HL-60/S4 treated with retinoic acid at 250 ng/mL for 4 days and 3 days (cell line): ENCODE measurements around the gene DPP8.
"Not testable (repeated sequence)": the region's sequence is repeated elsewhere in the genome, so short reads cannot be mapped to it uniquely, and the experiment has no call there.

ENCODE experiments used
- in situ Hi-C: fragments of 300-500 bp; cut with MboI; formaldehyde crosslinking; loops from 2 replicates; pipeline ENCODE4 v1.7.0; 2022; ENCODE audit warnings: low sequenced_read_pairs

Gene DPP8

DNA sequence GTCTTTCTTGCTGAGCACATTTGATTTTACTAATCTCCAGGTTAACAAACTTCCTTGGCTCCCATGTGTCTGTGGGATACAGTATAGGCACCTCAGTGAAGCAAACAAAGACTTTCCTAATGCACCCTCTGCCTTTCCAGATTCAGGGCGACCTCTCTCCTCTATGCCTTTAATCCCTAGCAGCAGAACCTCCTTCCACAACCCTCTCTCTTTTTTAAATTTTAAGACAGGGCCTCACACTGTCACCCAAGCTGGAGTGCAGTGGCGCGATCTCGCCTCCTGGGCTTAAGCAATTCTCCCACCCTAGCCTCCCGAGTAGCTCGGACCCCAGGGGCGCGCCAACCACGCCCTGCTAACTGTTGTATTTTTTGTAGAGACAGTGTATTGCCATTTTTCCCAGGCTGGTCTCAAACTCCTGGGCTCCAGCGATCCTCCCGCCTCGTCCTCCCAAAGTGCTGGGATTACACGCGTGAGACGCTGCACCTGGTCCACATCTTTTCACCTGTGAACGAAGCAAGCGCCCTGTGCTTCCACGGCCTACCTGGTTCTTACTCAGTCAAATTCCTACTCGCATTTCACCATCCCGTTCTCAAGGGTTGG, 11.1 kb upstream of the DPP8 start:
- in situ Hi-C loops = no loop called here

DNA sequence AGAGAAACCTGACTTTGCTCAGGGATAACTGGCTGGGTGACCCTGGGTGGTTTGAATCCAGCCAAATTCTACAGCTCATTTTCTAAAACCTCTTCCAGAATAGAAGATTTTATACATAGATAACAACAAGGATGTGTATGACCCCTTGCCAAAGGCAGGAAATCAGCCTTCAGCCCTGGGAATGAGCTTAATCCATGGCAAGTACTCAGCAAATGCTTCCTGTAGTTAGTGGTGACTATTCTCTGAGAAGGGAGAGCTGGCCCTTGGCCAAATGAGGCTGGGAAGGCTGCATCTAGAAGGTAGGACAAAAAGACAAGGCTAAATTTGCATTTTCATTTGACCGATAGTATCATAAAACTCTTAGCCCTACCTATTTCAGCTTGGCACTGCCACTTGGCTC, 8.1 kb upstream of the DPP8 start:
- in situ Hi-C loops = no loop called here

DNA sequence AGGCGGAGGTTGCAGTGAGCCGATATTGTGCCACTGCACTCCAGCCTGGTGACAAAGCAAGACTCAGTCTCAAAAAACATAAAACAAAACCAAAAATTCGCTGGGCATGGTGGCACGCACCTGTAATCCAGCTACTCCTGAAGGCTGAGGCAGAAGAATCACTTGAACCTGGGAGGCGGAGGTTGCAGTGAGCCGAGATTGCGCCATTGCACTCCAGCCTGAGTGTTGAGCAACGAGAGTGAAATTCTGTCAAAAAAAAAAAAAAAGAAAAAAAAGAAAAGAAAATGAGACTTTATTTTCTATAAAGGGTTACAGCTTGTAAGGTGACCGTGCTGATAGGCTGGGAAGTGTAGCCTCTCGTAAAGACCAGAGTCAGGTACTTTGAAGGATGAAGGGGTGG, 6.7 kb upstream of the DPP8 start:
- in situ Hi-C loops = no loop called here

DNA sequence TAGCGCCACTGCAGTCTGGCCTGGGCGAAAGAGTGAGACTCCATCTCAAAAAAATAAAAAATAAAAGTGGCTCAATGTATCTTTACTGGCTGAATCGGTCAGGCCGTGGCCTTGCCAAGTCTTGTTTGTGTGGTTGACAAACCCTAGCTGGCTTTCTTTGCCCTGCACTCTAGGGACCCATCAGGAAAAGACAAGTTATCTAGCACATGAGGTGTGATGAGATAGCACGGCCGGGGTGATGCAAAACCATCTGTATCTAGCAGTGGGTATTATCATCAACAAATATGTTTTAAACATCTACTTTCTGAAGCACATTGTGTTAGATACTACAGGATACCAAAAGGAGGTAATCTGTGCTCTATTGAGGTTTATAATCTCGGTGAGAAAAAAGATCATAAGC, 3.9 kb upstream of the DPP8 start:
- in situ Hi-C loops = no loop called here

DNA sequence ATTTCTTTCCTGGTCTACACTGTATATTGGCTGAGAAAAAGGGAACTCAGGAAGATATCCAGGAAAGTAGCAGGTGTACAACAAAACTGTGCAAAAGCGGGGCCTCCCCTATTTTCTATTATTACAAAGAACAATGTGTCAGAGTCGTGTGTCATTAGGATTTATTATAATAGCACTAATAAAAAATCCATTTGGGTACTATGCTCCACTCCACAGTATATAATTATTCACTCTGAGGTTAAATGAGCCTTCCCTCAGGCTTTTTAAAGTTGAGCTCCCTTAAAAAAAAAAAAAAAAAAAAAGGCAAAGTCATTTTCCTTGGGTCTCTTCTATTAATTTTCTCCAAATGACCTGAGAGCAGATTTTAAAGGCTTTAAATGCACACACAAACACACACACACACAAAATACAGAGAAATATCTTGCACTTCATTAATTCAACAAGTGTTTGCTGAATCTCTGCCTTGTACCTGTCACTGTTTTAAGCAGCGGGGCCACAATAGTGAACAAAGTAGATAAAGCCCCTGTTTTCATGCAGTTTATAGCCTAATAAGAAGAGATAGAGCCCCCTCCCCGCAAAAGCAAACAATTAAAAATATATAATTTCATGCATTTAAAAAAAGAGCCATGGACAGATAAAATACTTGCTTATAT, 1.3 kb upstream of the DPP8 start:
- in situ Hi-C loops = no loop called here

DNA sequence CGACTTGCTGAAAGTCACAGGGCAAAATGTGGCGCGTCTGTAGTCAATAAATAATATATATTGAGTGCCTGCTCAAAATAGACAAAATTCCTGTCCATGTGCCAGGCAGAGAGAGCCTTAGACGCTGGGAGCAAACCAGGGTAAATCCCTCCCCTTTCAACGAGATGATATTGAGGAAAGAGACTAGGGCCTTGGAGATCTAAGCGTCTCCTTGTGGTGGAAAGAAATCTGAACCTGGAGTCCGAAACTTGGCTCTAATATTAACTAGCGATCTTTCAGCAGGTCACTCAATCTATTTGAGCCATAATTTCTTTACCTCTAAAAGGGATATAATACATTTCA, 348 bp upstream of the DPP8 start:
- in situ Hi-C loops = no loop called here

DNA sequence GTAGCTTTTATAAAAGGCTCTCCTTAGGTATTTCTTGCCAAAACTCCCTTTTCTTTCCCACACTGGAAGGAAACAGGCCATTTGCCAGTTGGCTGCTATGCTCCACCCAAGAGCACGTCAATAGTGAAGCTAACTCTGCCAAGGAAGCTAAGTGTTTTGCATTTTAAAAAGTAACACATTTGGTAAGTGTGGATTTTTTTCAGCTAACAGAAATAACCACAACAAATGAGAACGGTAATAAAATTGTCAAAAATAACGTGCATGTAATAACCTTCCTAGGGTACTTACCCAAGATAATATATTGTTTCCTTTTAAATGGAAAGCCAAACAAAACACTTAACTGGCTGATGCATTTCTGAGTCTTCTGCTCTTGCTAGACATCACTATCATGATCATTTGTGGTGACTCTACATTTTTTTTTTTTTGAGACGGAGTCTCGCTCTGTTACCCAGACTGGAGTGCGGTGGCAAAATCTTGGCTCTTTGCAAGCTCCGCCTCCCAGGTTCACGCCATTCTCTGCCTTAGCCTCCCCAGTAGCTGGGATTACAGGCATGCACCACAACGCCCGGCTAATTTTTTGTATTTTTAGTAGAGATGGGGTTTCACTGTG, 4.6 kb downstream of the DPP8 start:
- in situ Hi-C loops = no loop called here

DNA sequence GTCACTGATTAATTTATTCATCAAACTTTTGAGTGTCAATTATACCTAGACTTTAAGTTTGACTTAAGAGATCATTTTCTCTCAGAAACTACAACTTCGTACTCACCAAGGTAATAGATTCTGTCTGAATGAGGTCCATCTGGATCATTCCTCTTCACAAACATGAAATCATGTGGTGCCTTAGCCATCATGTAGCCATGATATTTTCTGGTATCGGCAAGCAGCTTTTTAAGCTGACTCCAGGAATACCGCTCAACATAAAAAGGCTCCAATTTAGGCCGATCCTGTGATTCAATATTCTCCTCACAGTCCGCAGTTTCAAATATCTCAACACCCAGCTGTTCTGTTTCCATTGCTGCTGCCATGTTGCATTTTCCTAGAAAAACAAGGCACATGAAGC, 5.3 kb downstream of the DPP8 start:
- in situ Hi-C loops = no loop called here

DNA sequence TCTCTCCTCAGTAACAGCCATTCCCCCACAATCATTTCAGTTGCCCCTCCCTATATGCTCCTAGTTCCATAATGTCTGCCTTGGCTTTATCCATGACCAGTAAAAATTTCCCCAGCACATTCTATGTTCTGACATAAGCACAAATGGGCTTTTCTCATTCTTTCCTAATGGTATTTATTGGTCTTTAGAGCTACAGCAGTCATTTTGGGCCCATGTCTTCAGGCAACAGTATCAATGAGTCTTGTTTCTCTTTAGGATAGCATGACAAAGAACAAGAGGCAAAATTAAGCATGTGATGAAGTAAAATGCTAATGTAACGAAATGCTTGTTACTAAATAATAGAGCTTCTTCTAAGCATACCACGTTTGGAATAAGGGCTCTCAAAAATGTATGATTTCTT, 8.2 kb downstream of the DPP8 start:
- in situ Hi-C loops = no loop called here

DNA sequence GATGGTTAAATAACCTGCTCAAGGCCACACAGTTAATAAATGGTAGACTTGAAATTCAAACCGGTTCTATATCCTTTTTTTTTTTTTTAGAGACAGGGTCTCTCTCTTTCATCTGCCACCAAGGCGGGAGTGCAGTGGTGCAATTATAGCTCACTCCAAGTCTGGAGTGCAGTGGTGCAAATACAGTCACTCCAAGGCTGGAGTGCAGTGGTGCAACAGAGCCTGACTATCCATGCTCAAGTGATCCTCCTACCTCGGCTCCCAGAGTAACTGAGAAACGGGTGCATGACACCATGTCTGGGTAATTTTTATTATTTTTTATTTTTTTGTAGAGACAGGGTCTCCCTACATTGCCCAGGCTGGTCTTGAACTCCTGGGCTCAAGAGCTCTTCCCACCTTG, 23.4 kb downstream of the DPP8 start:
- in situ Hi-C loops = no loop called here

DNA sequence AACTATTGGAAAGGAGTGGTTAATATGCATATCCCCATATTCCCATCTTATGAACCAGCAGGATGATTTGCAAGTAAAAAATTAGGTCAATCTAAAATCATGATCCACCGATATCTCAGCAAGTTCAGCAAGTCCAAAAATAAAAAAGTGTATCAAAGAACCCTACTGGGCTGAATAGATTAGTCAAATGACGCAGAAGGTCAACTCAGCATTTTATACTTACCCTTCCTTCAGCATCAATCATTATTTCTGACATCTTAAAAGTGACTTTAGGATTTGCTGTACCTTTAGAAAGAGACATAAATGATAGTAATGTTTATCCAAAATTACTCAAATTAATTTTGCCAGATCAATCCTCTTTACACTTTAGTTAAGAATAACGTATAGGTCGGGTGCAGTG, 32.6 kb downstream of the DPP8 start:
- in situ Hi-C loops = no loop called here

DNA sequence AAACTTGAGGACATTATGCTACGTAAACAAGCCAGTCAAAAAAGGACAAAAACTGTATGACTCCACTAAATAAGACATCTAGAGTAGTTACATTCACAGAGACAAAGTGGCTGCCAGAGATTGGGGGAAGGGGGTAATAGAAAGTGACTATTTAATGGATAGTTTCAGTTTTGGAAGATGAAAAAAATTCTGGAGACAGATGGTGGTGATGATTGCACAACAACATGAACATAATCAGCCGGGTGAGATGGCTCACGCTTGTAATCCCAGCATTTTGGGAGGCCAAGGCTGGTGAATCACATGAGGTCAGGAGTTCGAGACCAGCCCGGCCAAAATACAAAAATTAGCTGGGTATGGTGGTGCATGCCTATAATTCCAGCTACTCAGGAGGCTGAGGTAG, 40.6 kb downstream of the DPP8 start:
- in situ Hi-C loops = no loop called here

DNA sequence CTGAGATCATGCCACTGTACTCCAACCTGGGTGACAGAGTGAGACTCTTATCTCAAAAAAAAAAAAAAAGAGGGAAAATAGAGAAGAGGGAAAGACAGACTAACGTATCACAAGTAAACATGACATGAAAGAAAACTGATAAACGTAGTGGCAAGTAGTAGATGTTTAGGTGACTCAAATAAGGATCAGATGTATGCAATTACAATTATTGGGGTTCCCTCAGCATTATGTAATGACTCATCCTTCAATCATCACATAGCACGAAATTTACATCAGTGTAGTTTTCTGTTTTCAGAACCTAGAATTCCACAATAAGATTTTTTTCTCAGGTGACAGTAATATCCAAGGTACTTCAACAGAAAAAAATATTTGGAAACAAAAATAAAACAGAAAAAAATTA, 46.6 kb downstream of the DPP8 start:
- in situ Hi-C loops = no loop called here

DNA sequence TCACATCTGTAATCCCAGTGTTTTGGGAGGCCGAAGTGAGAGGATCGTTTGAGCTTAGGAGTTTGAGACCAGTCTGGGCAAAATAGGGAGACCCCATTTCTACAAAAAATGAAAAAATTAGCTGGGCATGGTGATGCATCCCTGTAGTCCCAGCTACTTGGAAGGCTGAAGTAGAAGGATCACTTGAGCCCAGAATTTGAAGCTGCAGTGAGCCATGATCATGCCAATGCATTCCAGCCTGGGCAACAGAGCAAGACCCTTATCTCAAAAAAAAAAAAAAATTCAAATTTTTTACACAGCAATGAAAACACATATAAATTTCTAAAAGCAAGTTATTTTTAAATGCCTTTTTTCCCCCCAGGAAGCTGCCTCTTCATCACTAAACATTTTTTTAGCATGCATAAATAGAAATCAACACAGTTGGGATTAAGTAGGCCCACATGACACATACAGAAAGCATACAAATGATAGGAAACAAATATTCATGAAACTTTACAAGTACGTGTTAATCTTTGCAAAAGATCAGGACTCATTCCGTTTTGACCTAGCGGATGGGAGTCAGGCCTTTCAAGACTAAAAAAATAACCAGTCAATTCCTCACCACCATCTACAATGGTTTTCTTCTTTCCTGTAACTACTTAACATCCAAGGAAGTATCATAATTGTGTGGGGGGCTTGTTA, 49.1 kb downstream of the DPP8 start:
- in situ Hi-C loops = no loop called here

DNA sequence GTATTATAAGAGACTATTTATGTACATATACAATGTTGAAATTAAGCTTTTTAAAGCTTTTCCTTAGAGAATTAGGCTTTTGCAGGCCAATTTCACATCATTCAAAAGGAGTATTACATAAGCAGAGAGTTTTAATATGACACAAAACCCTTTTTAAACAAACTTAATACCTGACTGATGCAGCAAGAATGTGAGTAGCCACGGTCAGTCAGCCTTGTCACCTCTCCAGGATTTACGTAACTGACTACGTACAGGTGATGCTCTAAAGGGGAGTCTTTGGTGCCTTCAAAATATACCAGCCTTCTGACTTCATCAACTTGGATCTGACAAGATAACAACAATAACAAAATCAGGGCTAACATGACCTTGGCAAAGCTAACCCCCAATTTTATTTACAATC, 50.6 kb downstream of the DPP8 start:
- in situ Hi-C loops = no loop called here

DNA sequence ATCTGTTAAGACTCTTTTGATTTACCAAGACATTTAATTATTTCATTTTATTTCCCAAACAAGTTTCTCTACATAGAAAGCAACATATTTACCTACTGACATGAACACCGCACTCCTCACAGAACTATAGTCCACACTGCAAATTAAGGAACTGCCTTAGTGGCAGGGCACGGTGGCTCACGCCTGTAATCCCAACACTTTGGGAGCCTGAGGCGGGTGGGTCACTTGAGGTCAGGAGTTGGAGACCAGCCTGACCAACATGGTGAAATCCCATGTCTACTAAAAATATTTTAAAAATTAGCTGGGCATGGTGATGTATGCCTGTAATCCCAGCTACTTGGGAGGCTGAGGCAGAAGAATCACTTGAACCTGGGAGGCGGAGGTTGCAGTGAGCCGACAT, 54.4 kb downstream of the DPP8 start:
- in situ Hi-C loops = not testable (repeated sequence)

DNA sequence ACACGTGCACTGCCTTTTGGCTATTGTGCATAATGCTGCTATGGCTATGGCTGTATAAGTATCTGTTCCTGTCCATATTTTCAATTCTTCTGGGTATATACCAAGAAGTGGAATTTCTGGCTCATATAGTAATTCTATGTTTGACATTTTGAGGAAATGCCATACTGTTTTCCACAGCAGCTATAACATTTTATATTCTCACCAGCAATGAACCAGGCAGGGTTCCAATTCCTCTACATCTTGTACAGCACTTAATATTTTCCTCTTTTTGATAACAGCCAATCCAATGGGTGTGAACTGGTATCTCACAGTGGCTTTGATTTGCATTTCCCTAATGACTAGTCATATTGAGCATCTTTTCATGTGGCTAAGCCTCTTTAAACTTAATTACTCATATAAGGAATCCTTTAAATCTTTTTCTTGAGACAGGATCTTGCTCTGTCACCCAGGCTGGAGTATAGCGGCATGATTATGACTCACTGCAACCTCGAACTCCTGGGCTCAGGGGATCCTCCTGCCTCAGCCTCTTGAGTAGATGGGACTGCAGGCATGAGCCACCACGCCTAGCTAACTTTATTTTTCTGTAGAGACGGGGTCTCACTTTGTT, 56.6 kb downstream of the DPP8 start:
- in situ Hi-C loops = no loop called here

DNA sequence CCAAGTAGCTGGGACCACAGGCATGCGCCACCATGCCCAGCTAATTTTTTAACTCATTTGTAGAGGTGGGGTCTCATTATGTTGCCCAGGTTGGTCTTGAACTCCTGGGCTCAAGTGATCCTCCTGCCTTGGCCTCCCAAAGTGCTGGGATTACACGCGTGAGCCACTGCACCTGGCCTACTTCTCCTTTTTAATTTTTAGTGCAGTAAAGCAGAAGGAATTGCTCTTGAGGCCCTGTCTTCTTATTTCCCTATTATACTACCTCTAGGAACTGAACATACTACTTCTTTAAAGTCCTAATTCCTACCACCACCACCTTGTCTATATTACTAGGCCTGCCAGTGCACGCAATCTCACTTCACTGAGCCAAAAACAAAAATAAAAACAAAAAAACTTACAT, 62.2 kb downstream of the DPP8 start:
- in situ Hi-C loops = not testable (repeated sequence)

DNA sequence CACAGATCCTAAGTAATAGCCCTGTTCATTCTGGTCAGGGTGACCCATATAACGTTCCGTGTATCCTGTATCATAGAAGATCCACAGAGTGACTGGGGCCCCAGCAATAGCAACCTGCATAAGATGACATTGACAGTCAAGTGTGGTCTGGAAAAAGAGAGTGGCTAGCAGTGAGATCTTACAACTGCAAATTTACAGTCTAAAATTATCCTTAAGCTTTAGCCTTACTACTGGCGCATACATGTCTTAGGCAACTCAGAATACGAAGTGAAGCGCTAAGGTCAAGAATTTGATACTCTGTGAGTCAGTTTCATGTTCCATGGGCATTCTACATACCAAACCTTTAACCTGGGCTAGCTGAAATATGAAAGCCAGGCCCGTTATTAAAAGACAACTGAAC, 65.5 kb downstream of the DPP8 start:
- in situ Hi-C loops = no loop called here

DNA sequence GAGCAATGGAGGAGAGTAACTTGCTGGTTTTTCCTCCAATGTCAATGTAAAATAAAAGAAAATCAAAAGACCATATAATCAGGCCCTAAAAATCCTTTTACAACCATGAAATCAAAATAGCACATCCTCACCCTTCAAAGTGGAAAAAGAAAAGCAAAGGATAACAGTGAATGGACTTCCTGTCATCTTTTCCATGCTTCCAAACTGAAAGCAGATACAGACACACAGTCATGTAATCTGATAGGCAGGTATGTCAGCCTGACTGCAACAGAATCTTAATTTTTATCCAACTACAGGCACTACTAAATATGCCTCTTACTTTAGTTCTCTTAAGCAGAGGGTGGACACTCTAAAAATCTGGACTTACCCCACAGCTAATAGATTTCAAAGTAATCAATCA, 66.9 kb downstream of the DPP8 start:
- in situ Hi-C loops = no loop called here

DNA sequence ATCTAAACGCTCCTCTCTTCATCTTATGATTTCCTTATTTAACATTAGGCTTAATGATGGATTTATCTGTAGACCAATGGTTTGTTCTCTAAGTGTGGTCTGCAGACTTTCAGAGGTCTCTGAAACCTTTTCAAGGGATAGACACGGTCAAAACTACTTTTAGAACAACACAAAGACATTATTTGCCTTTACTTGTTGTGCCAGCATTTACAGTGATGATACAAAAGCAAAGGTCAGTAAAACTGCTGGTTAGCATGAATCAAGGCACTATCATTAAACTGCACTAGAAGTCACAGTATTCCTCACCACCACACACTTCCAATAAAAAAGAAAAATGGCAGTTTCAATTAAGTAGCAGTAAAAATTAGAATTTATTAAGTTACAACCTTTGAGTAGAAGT, 70.3 kb downstream of the DPP8 start:
- in situ Hi-C loops = no loop called here

DNA sequence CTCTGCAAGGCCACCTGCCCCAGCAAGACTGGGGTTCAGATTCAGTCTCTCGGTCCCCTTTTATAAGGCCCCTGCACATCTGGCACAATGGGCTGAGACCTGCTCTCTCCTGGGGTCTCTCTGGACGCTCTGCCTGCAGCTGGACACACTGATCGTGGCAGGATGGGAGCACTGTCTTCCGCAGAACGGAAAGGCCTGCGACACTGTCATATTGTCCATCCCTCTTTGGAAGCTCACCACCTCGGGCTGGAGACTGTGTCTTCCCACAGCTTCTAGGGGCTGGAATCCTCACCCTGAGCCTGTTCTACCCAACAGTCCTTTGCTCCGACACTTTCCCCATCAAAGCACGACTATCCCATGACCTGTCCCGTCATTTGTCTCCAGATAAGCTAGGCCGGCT, 83.3 kb downstream of the DPP8 start:
- in situ Hi-C loops = no loop called here
